OCI-M2 (cell line): Measurements from ENCODE around the gene OR7A5.
"Not testable (repeated sequence)": the region's sequence is repeated elsewhere in the genome, so short reads cannot be mapped to it uniquely, and the experiment has no call there.

Experiments used
- DNase-seq: peaks from one replicate; lab custom pipeline; 2025; ENCODE audit not compliant: unreplicated experiment; lab: John Stamatoyannopoulos, UW

The OR7A5 gene

GRCh38 chr19:14785102-14785793 is 49.7 kb downstream of the OR7A5 start:
- peak; percentile 97 for DNase-seq

- DNase-seq, result peak; percentile 89
These were observed 50.3 kb downstream of the OR7A5 start for GRCh38 chr19:14784730-14785101.

- DNase-seq, result peak; percentile 79
These were observed 51.5 kb downstream of the OR7A5 start for GRCh38 chr19:14783410-14783998.

GRCh38 chr19:14782626-14783409 is 52.2 kb downstream of the OR7A5 start:
- no peak for DNase-seq

- not testable (repeated sequence) for DNase-seq
These were observed 53.1 kb downstream of the OR7A5 start for GRCh38 chr19:14781713-14782536.

- not testable (repeated sequence) for DNase-seq
These were observed 54.3 kb downstream of the OR7A5 start for GRCh38 chr19:14780622-14781225.

GRCh38 chr19:14779151-14779550 is 55.8 kb downstream of the OR7A5 start:
- no peak for DNase-seq

- not testable (repeated sequence) for DNase-seq
These were observed 56.7 kb downstream of the OR7A5 start, which contains the start of gene ADGRE2 for GRCh38 chr19:14778110-14778845. ADGRE2 (minus strand) TSS chr19:14778560; CDS start chr19:14776756, 1,804 bp downstream.

GRCh38 chr19:14777645-14778044 is 57.3 kb downstream of the OR7A5 start:
- not testable (repeated sequence) for DNase-seq
